Suprapubic skin (tissue), 4 donors: Measurements from ENCODE around the gene ARHGEF39.
"Not testable (repeated sequence)": the region's sequence is repeated elsewhere in the genome, so short reads cannot be mapped to it uniquely, and the experiment has no call there.

Experiments
- EP300 ChIP-seq: sonication (generic); formaldehyde crosslinking; IDR thresholded peaks from one replicate; pipeline ENCODE4 v1.6.1; 2017; ENCODE audit warnings: antibody characterized with exemption
- POLR2A ChIP-seq, 2 donors: fragments of 450-650 bp; IDR thresholded peaks; one replicate each; pipeline ENCODE4 v1.6.1; 2017; ENCODE audit warnings: antibody characterized with exemption in 2 of 2, mild to moderate bottlenecking in 2 of 2, moderate library complexity in 2 of 2
- POLR2AphosphoS5 ChIP-seq, 3 donors: sonication (generic); formaldehyde crosslinking; IDR thresholded peaks; one replicate each; pipeline ENCODE4 v1.6.1; 2017; ENCODE audit warnings: antibody characterized with exemption in 3 of 3
- TF ChIP-seq, protein P1 (sequence below), 2 donors: fragments of 200-600 bp in 1 of 2; fragments of 450-650 bp in 1 of 2; sonication (generic) in 1 of 2; IDR thresholded peaks; one replicate each; pipeline ENCODE4 v1.5.1; 2016 to 2019; ENCODE audit warnings: antibody characterized with exemption in 2 of 2, mild to moderate bottlenecking in 1 of 2, moderate library complexity in 1 of 2

DNA sequence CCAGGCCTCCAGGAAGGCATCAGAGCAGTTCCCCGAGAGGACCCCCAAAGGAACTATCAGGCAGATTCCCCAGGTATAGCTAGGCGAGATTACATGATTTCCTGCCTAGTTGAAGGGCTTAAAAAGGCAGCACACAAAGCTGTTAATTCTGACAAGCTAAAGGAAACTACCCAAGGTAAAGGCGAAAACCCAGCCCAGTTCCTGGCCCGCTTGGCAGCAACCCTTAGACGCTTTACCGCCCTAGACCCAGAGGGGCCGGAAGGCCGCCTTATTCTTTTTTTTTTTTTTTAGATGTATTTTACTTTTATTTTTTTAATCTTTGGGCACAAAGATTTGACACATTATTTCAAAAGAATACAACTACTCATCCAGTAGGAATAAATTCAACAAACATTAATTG lies 26.2 kb downstream of the ARHGEF39 start:
- TF ChIP-seq, protein P1, sequence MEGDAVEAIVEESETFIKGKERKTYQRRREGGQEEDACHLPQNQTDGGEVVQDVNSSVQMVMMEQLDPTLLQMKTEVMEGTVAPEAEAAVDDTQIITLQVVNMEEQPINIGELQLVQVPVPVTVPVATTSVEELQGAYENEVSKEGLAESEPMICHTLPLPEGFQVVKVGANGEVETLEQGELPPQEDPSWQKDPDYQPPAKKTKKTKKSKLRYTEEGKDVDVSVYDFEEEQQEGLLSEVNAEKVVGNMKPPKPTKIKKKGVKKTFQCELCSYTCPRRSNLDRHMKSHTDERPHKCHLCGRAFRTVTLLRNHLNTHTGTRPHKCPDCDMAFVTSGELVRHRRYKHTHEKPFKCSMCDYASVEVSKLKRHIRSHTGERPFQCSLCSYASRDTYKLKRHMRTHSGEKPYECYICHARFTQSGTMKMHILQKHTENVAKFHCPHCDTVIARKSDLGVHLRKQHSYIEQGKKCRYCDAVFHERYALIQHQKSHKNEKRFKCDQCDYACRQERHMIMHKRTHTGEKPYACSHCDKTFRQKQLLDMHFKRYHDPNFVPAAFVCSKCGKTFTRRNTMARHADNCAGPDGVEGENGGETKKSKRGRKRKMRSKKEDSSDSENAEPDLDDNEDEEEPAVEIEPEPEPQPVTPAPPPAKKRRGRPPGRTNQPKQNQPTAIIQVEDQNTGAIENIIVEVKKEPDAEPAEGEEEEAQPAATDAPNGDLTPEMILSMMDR (IDR thresholded peaks at IDR 0.05) = not testable (repeated sequence)
- TF ChIP-seq EP300; POLR2A (IDR thresholded peaks at IDR 0.05); POLR2AphosphoS5 (IDR thresholded peaks at IDR 0.05): not testable (repeated sequence)
